GM18505 (cell line): ENCODE measurements around the gene UCHL1.

Experiments used
- ATAC-seq: cut with Tn5 transposase; IDR thresholded peaks from one replicate; pipeline ENCODE4 v1.9.1; 2021; ENCODE audit not compliant: unreplicated experiment
- POLR2A ChIP-seq: IDR thresholded peaks from 4 replicates; pipeline ENCODE4 v1.6.1; 2011; ENCODE audit warnings: borderline replicate concordance; ENCODE audit not compliant: insufficient read depth, insufficient read length; ENCODE audit errors: extremely low read depth

Gene UCHL1

DNA sequence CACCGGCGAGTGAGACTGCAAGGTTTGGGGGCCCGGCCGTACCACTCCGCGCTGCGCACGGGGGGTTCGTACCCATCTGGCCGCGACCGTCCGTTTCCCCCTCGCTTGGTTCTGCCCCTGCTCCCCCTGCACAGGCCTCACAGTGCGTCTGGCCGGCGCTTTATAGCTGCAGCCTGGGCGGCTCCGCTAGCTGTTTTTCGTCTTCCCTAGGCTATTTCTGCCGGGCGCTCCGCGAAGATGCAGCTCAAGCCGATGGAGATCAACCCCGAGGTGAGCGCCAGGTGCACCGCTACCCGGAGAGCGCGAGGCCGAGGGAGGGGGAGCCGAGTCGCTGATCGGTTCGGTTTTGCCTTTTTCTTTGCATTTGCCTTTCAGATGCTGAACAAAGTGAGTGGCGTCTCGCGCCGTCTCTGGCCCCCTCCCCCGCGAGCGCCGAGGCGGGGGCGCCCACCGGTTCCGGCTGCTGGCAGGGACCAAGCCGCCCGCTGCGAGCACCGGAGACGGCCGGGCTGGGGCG lies at the start of gene UCHL1:
TSS of gene UCHL1 (plus strand) at position 189 of the 517 bp plus-strand sequence. CDS start at position 238, 49 bp downstream.
- ATAC-seq: peak; percentile 66
- peak; percentile 87 for TF ChIP-seq POLR2A

DNA sequence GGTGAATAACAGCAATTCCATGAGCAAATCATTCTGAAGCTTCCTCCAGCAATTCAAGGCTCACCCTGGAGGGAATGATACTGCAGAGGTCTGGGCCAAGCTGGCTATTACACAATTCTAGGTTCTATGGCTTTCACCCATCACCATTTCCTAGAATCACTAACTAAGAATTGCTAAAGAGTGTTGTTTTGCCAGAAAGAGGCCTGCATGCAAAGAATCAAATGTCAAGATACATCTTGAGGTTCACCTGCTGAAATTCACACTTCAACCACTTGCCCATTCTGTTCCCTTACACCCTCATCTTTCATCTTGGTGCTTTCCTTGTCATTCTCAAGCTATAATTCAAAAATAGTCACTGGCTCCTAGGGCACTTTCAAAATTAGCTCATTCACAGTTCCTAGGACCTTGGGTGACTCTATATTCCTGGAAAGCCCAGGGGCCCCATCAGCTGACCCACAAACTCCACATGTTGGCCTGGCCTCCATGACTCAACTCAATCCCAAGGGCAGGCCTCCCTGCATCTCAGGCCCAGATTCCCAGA lies 49.4 kb upstream of the UCHL1 start:
- no peak for TF ChIP-seq POLR2A
- no peak for ATAC-seq

DNA sequence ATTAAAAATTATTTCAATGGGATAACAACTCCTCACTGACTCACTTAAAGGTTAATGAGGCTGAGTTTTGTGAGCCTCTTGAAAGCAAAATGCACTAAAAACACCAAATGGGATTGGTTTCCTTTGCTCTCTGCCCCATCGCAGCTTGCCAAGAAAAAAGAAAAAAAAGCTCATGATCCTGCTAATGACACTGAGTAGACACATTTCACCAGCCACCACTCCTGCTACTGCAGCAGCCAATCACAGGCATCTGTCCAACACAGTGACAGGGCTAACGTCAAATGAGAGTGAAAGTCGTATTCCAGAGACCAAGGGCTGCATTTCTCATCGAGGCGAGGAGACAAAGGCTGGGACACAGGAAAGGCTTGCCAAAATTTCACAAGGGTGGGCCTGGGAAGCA lies 47.5 kb upstream of the UCHL1 start:
- TF ChIP-seq POLR2A: no peak
- no peak for ATAC-seq

DNA sequence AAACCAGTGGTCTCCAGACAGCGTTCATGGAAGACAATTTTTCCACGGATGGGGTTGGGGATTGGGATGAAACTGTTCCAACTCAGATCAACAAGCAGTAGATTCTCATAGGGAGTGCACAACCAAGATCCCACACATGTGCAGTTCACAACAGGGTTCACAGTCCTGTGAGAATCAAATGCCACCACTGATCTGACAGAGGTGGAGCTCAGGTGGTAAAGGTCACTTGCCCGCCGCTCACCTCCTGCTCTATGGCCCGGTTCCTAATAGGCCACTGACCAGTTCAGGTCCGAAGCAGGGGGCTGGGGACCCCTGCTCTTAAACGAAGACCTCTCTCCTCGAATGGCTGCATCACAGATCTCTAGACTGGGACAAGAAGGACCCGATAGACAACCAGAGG lies 46.8 kb upstream of the UCHL1 start:
- ATAC-seq: no peak
- TF ChIP-seq POLR2A: no peak

DNA sequence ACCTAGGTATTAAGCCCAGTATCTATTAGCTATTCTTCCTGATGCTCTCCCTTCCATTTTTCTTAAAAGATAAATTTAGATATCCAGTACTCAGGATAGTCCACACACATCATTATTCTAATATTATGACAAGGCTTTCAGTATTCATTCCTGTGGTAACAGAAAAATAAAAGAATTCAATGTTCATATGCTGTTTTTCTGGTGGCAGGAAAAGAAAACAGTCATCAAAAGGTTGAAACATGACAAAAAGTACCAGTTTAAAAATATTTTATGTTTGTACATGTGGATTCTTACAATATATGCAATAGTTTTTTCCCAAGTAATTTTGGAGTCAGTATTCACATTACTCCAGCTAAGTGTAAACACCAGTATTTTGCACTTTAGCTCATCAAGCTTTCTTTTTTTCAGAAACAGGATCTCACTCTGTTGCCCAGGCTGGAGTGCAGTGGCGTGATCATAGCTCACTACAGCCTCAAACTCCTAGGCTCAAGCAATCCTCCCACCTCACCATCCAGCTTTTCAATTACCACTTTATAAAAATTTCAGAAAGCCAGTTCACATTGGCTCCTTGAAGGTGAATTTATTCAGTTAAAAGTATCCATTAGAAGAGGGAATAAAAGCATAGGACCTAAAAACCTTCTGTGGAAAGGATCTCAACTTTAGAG lies 44.6 kb upstream of the UCHL1 start:
- no peak for TF ChIP-seq POLR2A
- no peak for ATAC-seq

DNA sequence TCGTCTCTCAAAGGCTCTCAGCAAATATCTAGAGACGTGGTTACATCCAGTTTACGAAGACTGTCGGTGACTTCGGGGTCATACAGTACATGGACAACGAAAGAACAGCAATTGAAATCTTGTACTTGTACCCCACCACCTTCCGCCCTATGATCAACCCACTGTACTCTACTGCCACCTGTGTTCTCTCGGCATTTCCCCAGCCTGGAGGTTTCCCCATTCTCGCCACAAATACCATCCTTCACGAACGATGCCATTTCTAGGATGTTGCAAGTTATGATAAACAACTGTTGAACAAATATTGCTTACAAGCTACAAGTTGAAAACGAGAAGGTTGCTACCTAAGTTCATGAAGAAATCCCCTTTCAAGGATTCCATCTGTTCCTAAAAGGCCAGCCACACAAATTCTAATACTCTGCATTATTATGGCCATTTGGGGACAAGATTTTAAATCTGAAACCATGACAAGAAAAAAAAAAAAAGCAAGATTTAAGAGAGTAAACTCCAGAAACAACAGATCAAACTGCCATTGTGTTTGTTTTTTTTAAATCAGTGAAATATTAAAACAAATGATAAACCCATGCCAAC lies 44.0 kb upstream of the UCHL1 start:
- no peak for ATAC-seq
- no peak for TF ChIP-seq POLR2A

DNA sequence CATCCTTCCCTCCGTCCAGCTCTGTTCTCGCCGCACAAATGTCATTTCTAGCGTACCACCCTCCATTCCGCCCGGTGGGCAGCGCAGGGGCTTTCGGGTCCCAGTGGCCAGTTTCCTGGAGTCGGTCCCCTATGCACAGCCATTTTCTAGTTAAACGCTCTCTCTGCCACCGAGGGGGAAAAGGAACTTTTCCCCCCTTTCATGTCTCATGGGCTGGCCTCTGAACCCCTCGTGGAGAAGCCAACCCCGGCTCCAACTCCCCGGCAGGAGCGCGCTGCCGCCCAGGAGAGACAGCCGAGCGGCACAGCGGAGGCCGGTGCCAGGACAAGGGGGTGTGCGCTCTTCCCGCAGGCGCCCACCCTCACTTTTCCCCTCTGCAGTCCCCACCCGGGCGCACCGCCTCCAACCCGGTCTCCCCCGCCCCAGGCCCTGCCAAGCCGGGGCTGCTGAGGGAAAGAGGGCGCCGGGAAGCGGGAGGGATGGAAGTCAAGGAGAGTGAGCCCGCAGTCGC lies 43.0 kb upstream of the UCHL1 start:
- peak; percentile 13 for ATAC-seq
- TF ChIP-seq POLR2A: no peak

DNA sequence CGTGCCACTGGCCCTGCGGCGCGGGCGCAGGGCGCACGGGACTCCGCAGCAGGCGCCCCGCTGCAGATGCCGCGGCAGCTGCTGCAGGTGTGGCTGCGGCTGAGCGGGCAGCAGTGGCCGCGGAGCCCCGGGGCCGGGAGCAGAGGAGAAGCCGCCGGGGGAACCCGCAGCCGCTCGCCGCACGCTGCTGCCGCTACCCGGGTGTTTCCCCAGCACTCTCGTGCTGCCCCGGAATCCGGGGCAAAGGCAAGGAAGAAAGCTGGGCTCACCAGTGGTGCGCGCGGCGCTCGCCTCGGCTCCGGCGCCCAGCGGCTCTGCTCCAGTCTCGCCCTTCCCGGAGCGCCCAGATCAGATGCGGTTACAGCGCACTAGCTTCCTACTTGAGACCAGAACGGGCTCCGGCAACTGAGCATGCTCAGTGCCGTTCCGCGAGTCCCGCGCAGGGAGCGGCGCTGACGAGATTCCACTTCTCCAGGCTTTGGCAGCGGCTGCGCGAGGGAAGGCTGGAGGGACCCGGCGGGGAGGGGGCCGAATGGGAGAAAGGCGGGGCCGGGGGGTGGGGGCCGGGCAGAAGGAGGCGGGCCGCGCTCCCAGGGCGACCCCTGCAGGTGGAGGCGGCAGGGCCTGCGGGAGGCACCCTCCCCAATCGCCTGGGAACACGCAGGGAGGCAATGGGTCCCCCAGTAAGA lies 42.4 kb upstream of the UCHL1 start, which contains the start of gene APBB2:
TSS of gene APBB2 (minus strand) at position 407 of the 689 bp plus-strand sequence. CDS start 181,288 bp downstream, outside the sequence.
- ATAC-seq: peak; percentile 48
- TF ChIP-seq POLR2A: peak; percentile 63

DNA sequence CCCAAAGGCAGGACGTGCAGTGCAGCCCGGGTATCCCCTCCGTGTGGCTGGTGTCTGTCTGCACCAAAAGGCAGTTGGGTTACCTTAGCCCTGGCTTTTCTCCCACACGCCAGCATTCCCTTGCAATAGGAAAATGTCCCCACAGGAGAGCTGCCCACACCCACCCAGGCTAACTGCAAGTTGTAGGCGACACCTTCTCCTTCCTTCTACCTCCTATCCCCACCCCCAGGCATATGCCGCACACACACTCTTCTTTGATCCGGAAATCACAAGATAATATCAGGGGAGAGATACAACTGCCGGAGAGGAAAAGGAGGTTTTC lies 41.9 kb upstream of the UCHL1 start:
- ATAC-seq: no peak
- TF ChIP-seq POLR2A: no peak

DNA sequence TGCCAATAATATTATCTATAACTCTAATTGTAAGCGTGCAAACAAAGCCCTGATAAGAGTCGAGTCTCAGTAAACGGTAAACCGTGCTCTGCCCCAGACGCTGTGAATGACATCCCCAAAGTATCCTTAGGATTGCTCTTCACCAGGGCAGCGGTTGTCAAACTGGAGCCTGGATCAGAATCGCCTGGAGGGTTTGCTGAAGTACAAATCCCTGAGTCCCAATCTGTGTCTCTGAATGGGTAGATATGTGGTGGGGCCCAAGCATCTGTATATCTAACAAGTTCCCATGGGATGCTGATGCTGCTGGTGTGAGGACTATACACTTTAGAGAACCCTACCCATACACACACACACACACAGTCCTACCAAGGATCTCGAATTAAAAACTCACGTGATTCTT lies 41.6 kb upstream of the UCHL1 start:
- no peak for TF ChIP-seq POLR2A
- ATAC-seq: no peak

DNA sequence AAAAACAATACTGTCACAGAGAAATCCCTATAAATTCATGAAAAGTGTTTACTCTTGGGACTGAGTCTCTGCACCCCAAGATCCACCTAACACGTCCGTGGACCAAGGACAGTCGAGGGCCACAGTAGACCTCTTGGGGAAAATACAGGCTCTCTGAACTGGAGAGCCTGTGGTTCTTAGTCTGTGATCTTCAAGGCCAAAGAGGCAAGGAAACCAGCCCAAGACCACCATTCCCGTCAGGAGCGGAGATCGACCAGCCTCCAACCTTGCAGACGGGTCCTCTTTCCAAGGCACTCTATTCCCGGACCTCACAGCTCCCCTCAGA lies 40.8 kb upstream of the UCHL1 start:
- TF ChIP-seq POLR2A: no peak
- ATAC-seq: no peak

DNA sequence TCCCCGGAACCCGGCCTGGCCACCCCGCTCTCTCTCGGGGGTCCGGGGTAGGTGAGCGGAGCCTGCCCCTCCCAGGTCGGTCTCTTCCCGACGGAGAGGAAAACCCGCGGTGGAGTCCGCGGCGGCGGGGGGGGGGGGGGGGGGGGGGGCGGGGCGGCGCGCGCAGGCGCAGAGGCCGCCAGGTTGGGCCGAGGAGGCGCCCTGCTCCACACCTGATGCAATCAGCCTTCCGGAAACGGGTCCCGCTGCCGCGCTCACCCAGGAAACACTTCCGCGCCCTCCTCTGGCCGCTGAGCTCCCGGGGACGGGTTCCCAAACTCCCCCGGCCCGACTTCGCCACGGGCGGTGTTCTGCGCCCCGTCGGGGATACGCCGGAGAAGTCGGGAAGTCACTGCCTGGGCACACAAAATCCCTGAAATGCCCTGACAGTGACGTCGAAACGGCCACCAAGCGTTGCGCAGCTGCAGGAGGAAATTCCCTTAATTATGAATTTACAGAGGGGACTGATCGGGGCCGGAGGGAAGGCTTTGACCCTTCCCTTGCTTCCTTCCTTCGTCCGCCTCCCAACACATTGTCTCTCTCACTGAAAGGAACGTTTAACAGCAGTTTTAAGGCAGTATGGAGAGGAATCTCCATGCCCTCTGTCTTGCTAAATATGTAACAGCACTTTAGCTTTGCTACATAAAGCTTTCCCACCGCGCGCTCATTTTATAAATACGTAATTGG lies 40.3 kb upstream of the UCHL1 start:
- peak; percentile 48 for ATAC-seq
- TF ChIP-seq POLR2A: peak; percentile 89

DNA sequence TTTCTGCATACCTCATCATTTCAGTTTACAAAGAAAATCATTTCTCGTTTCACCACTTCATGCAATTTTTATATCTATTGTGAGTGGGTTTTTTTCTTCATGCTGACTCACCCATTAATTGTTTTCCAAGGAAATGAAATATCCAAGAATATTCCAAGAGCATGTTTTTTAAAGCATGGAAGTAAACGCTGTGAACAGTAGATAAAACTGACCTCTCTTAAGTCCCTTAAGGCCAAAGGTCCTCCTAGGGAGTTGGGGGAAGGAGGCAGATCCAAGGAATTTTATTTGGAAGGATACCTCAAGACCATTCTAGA lies 39.8 kb upstream of the UCHL1 start:
- ATAC-seq: no peak
- TF ChIP-seq POLR2A: no peak
